Stimulated activated CD8-positive, alpha-beta memory T cell treated with anti-CD3 and anti-CD28 coated beads, Interleukin-15, amount 100 ng/mL, for 4 hours (primary cell): ENCODE measurements around the gene CNN3.
"Not testable (repeated sequence)": the region's sequence is repeated elsewhere in the genome, so short reads cannot be mapped to it uniquely, and the experiment has no call there.

ENCODE experiments used
- DNase-seq, 2 donors: peaks; one replicate each; pipeline ENCODE4 v3.0.0-alpha.2; 2020; ENCODE audit warnings: low read depth in 2 of 2

CNN3 gene

GRCh38 chr1:94949681-94950661 is 23.1 kb upstream of the CNN3 start:
- no peak for DNase-seq

- DNase-seq = no peak
Observed at GRCh38 chr1:94947437-94947836, 20.5 kb upstream of the CNN3 start.

GRCh38 chr1:94946886-94947285 is 20.0 kb upstream of the CNN3 start:
- no peak for DNase-seq

- no peak for DNase-seq
Observed at GRCh38 chr1:94942171-94943128, 15.5 kb upstream of the CNN3 start.

GRCh38 chr1:94941480-94941879 is 14.6 kb upstream of the CNN3 start:
- DNase-seq = not testable (repeated sequence)

- DNase-seq = no peak
Observed at GRCh38 chr1:94940738-94941137, 13.8 kb upstream of the CNN3 start.

GRCh38 chr1:94937820-94938219 is 10.9 kb upstream of the CNN3 start:
- DNase-seq = no peak

GRCh38 chr1:94936861-94937620 is 10.1 kb upstream of the CNN3 start:
- no peak for DNase-seq

- DNase-seq = no peak
Observed at GRCh38 chr1:94935476-94935875, 8.6 kb upstream of the CNN3 start.

GRCh38 chr1:94935034-94935433 is 8.1 kb upstream of the CNN3 start:
- no peak for DNase-seq

GRCh38 chr1:94934551-94934950 is 7.6 kb upstream of the CNN3 start:
- DNase-seq = no peak

GRCh38 chr1:94931254-94931841 is 4.4 kb upstream of the CNN3 start:
- no peak for DNase-seq

GRCh38 chr1:94929351-94930217 is 2.7 kb upstream of the CNN3 start:
- DNase-seq = no peak

GRCh38 chr1:94928293-94928939 is 1.5 kb upstream of the CNN3 start:
- no peak for DNase-seq

GRCh38 chr1:94927405-94928175 is 680 bp upstream of the CNN3 start:
- no peak for DNase-seq

GRCh38 chr1:94926126-94926914 is 590 bp downstream of the CNN3 start:
- DNase-seq = no peak

- DNase-seq = no peak
Observed at GRCh38 chr1:94925561-94926125, 1.3 kb downstream of the CNN3 start.

GRCh38 chr1:94925004-94925403 is 1.9 kb downstream of the CNN3 start:
- DNase-seq = no peak
